DND-41 (cell line): Measurements from ENCODE around the gene VWA3B.

Source experiments
- ATAC-seq: fragments of 200-7000 bp; cut with Tn5 transposase; 3 replicates; pipeline ENCODE4 v1.9.1; 2021; ENCODE audit warnings: low read depth; ENCODE audit not compliant: insufficient read depth
- DNase-seq: peaks from one replicate; pipeline ENCODE4 v3.0.0-alpha.2; 2020
- H2AFZ ChIP-seq: 2 replicates; pipeline ENCODE4 v1.6.0; 2012; ENCODE audit warnings: low read depth, low read length
- H3K27ac ChIP-seq: 2 replicates; pipeline ENCODE4 v1.5.1; 2012; ENCODE audit warnings: low read length, inconsistent platforms
- H3K27me3 ChIP-seq: fragments of 200-600 bp; sonication (generic); 2 replicates; pipeline ENCODE4 v1.6.0; 2012; ENCODE audit warnings: low read length, mild to moderate bottlenecking, inconsistent platforms; ENCODE audit not compliant: insufficient read depth, poor library complexity
- H3K36me3 ChIP-seq: 2 replicates; pipeline ENCODE4 v1.5.1; 2012; ENCODE audit warnings: low read length, inconsistent platforms; ENCODE audit not compliant: insufficient read depth
- H3K4me1 ChIP-seq: 2 replicates; pipeline ENCODE4 v1.5.1; 2012; ENCODE audit warnings: mild to moderate bottlenecking, low read length; ENCODE audit not compliant: insufficient read depth
- H3K4me2 ChIP-seq: 2 replicates; pipeline ENCODE4 v1.6.0; 2012; ENCODE audit warnings: mild to moderate bottlenecking, moderate library complexity, low read length, inconsistent platforms; ENCODE audit not compliant: insufficient read depth
- H3K4me3 ChIP-seq, 2 experiments: fragments of 200-600 bp in 1 of 2; shearing (Covaris generic) in 1 of 2; 2 replicates each; pipeline ENCODE4 v1.5.1; 2012 to 2016; ENCODE audit warnings: inconsistent platforms in 2 of 2, low read length in 2 of 2, mild to moderate bottlenecking in 2 of 2, low read depth in 1 of 2, moderate library complexity in 1 of 2
- H3K79me2 ChIP-seq: 2 replicates; pipeline ENCODE4 v1.6.0; 2012; ENCODE audit warnings: low read length, inconsistent platforms; ENCODE audit not compliant: insufficient read depth
- H3K9ac ChIP-seq: 2 replicates; pipeline ENCODE4 v1.6.0; 2012; ENCODE audit warnings: low read depth, mild to moderate bottlenecking, inconsistent platforms, low read length, moderate library complexity
- H3K9me3 ChIP-seq: 2 replicates; pipeline ENCODE4 v1.5.1; 2012; ENCODE audit warnings: low read length, moderate library complexity, mild to moderate bottlenecking, inconsistent platforms; ENCODE audit not compliant: insufficient read depth, severe bottlenecking
- H4K20me1 ChIP-seq: 2 replicates; pipeline ENCODE4 v1.6.0; 2012; ENCODE audit warnings: low read length; ENCODE audit not compliant: insufficient read depth
- CTCF ChIP-seq: IDR thresholded peaks from 2 replicates; pipeline ENCODE4 v1.5.1; 2012; ENCODE audit warnings: borderline replicate concordance, low read length, moderate library complexity, mild to moderate bottlenecking; ENCODE audit not compliant: poor library complexity, severe bottlenecking; ENCODE audit errors: extremely low read depth
- EZH2 ChIP-seq: IDR thresholded peaks from 3 replicates; pipeline ENCODE4 v1.6.1; 2012; ENCODE audit warnings: borderline replicate concordance, low read depth, mild to moderate bottlenecking, moderate library complexity, low read length, inconsistent platforms; ENCODE audit not compliant: severe bottlenecking

Gene VWA3B

DNA sequence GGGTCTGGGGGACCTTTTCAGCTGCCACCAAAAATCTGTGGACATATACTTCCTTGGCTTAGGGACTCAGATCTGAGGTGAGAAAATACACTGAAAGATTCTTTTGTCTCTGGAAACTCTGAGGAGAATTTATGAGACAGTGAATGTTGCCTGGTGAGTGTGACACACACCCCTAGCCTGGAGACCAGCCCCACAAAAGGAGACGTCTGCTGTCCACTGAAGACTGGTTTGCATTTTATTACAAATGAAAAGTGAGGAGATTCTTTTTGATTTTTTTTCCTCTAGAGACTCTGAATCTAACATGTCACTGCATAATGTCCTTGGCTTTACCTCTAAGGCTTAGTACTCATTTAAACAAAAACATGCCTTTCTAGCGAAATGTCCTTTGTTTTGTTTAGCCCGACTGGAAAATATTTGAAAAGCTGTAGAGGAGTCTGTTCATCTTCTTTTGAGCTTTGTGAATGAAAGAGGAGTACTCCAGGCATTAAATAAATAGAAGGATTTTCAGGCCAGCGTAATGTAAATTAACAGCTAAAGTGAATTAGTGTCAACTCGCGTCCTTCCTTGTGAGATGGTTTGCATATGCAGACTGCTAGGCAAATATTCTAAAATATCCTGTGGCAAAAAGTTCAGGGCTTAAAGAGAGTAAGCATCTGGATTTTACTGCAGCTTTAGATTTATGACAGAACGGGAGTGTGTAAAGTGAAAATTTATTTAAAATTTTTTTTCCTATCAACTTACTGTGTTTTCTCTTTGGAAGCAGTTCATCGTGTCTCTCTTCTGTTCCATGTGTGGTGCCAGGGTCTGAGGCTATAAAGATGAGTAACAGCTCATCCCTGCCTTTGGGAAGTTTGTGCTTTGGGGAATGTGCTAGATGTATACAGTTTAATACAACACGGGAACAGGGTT, 125.4 kb downstream of the VWA3B start:
- H3K9me3 ChIP-seq, result no peaks in the 10 kb centered on the region
- no peak overlapping the region for H2AFZ ChIP-seq
- H3K4me2 ChIP-seq, result no peak overlapping the region
- H3K4me3 ChIP-seq, result no peak overlapping the region
- TF ChIP-seq CTCF (no peak), EZH2 (no peak)
- ATAC-seq, result no peak
- H3K4me1 ChIP-seq, result no peaks in the 10 kb centered on the region
- no peak for DNase-seq
- peaks cover 26% of the 10 kb centered on the region for H3K27me3 ChIP-seq
- no peaks in the 10 kb centered on the region for H3K36me3 ChIP-seq
- no peak overlapping the region for H3K27ac ChIP-seq
- no peaks in the 10 kb centered on the region for H4K20me1 ChIP-seq
- no peaks in the 10 kb centered on the region for H3K79me2 ChIP-seq
- no peak overlapping the region for H3K9ac ChIP-seq

GRCh38 chr2:98216616-98217015, 129.6 kb downstream of the VWA3B start:
- TF ChIP-seq EZH2 (no peak), CTCF (no peak)
- H3K36me3 ChIP-seq, result no peaks in the 10 kb centered on the region
- no peak overlapping the region for H2AFZ ChIP-seq
- H3K27me3 ChIP-seq, result peaks cover 17% of the 10 kb centered on the region
- H3K4me3 ChIP-seq, result no peak overlapping the region
- H3K4me1 ChIP-seq, result no peaks in the 10 kb centered on the region
- H3K79me2 ChIP-seq, result no peaks in the 10 kb centered on the region
- H3K27ac ChIP-seq, result no peak overlapping the region
- H3K9ac ChIP-seq, result no peak overlapping the region
- no peaks in the 10 kb centered on the region for H4K20me1 ChIP-seq
- peaks cover 8% of the 10 kb centered on the region for H3K9me3 ChIP-seq
- no peak for DNase-seq
- no peak overlapping the region for H3K4me2 ChIP-seq
- no peak for ATAC-seq

DNA sequence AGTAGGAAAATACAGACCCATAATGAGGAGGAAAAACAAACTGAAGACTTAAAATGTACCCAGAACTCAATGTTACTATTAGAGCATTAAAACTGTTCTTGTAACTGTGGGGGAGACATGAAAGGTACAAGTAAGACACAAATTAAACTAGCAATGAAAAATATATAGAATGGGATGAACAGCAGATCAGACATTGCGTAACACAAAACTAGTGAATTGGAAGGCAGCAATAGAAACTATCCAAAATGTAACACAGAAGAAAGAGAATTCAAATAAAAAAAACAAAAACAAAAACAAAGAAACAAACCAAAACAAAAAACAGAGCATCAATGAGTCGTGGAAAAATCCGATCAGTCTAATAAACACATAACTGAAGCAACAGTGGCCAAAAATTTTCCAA, 132.2 kb downstream of the VWA3B start:
- H3K27me3 ChIP-seq, result no peaks in the 10 kb centered on the region
- no peak overlapping the region for H3K4me3 ChIP-seq
- H2AFZ ChIP-seq, result no peak overlapping the region
- H3K27ac ChIP-seq, result no peak overlapping the region
- TF ChIP-seq CTCF (no peak), EZH2 (no peak)
- no peaks in the 10 kb centered on the region for H4K20me1 ChIP-seq
- H3K36me3 ChIP-seq, result no peaks in the 10 kb centered on the region
- ATAC-seq (no peak), DNase-seq (no peak)
- H3K79me2 ChIP-seq, result no peaks in the 10 kb centered on the region
- no peak overlapping the region for H3K9ac ChIP-seq
- H3K4me2 ChIP-seq, result no peak overlapping the region
- no peaks in the 10 kb centered on the region for H3K4me1 ChIP-seq
- H3K9me3 ChIP-seq, result peaks cover 8% of the 10 kb centered on the region
